GM10248 (cell line): ENCODE results near the gene GNAI2.

Source experiments
- CTCF ChIA-PET: fragments of 300-600 bp; sonication (Branson Sonifier 250); formaldehyde crosslinking; extraction: SDS; loops from one replicate; lab custom pipeline; 2021; ENCODE audit warnings: antibody characterized with exemption; lab: Yijun Ruan, JAX
- POLR2A ChIA-PET: fragments of 350-650 bp; sonication (Branson Sonifier 250); formaldehyde crosslinking; extraction: SDS; loops from one replicate; lab custom pipeline; 2020; ENCODE audit warnings: antibody characterized with exemption; lab: Yijun Ruan, JAX
- DNase-seq: peaks from one replicate; pipeline ENCODE4 v3.0.0; 2012; ENCODE audit errors: extremely low spot score
- TF ChIP-seq, protein P1 (sequence below): IDR thresholded peaks from 2 replicates; pipeline ENCODE4 v1.5.1; 2012; ENCODE audit warnings: mild to moderate bottlenecking, low read depth; ENCODE audit errors: extremely low read depth, missing control alignments, control extremely low read depth

The GNAI2 gene

DNA sequence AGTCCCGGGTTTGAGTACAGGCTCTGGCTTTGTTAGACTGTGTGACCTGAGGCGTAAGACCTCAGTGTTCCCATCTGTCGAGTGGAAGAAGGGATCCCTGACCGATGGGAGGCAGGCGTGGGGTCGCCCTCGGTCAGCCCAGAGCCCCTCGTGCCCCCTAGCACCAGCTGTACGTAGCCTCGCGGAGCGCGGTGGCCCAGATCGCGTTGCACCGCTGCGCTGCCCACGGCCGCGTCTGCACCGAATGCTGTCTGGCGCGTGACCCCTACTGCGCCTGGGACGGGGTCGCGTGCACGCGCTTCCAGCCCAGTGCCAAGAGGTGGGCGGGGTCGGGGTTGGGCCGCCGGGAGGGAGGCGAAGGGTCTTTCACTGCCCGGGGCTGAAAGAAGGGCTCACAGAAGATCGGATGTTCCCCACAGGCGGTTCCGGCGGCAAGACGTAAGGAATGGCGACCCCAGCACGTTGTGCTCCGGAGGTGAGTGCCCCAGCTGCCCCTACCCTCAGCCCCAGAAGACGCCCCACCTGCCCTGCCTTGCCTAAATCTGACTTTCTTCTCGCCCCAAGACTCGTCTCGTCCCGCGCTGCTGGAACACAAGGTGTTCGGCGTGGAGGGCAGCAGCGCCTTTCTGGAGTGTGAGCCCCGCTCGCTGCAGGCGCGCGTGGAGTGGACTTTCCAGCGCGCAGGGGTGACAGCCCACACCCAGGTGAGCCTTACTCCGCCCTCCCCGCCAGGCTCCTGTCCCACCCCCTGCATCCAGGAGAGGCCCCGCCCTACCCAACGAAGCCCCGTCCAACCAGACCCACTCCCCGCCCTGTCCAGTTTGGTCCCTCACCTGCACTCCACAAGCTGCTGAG is 39.4 kb downstream of the GNAI2 start:
- POLR2A ChIA-PET = no interaction called here
- TF ChIP-seq, protein P1, sequence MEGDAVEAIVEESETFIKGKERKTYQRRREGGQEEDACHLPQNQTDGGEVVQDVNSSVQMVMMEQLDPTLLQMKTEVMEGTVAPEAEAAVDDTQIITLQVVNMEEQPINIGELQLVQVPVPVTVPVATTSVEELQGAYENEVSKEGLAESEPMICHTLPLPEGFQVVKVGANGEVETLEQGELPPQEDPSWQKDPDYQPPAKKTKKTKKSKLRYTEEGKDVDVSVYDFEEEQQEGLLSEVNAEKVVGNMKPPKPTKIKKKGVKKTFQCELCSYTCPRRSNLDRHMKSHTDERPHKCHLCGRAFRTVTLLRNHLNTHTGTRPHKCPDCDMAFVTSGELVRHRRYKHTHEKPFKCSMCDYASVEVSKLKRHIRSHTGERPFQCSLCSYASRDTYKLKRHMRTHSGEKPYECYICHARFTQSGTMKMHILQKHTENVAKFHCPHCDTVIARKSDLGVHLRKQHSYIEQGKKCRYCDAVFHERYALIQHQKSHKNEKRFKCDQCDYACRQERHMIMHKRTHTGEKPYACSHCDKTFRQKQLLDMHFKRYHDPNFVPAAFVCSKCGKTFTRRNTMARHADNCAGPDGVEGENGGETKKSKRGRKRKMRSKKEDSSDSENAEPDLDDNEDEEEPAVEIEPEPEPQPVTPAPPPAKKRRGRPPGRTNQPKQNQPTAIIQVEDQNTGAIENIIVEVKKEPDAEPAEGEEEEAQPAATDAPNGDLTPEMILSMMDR = no peak
- CTCF ChIA-PET = interaction anchor here (0.7 to 2.5 kb wide), 22 partner anchors 9 to 267 kb away, joined by 3 to 18 read pairs (median 4); partner anchors contain the start of genes GNAI2, IFRD2 and TUSC2
- DNase-seq = no peak

DNA sequence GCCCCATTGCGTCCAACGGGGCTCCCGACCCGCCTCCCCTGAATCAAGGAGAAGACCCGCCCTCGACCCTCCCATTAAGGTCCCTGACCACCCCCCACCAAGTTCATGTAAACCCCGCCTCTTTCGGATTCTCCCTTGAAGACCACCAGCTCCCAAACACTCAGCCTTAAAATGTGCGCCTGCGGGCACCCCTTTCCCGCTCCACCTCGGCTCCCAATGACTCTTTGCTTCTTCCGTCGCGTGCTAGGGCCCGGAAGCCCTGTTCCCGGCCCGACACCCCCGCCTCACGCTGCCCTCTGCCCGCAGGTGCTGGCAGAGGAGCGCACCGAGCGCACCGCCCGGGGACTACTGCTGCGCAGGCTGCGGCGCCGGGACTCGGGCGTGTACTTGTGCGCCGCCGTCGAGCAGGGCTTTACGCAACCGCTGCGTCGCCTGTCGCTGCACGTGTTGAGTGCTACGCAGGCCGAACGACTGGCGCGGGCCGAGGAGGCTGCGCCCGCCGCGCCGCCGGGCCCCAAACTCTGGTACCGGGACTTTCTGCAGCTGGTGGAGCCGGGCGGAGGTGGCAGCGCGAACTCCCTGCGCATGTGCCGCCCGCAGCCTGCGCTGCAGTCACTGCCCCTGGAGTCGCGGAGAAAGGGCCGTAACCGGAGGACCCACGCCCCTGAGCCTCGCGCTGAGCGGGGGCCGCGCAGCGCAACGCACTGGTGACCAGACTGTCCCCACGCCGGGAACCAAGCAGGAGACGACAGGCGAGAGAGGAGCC is 40.2 kb downstream of the GNAI2 start:
- CTCF ChIA-PET = no interaction called here
- POLR2A ChIA-PET = no interaction called here
- TF ChIP-seq, protein P1 = no peak
- DNase-seq = no peak

DNA sequence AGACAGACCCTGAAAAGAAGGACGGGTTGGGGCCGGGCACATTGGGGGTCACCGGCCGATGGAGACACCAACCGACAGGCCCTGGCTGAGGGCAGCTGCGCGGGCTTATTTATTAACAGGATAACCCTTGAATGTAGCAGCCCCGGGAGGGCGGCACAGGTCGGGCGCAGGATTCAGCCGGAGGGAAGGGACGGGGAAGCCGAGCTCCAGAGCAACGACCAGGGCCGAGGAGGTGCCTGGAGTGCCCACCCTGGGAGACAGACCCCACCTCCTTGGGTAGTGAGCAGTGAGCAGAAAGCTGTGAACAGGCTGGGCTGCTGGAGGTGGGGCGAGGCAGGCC is 40.7 kb downstream of the GNAI2 start:
- POLR2A ChIA-PET = no interaction called here
- CTCF ChIA-PET = no interaction called here
- no peak for DNase-seq
- TF ChIP-seq, protein P1 = no peak

DNA sequence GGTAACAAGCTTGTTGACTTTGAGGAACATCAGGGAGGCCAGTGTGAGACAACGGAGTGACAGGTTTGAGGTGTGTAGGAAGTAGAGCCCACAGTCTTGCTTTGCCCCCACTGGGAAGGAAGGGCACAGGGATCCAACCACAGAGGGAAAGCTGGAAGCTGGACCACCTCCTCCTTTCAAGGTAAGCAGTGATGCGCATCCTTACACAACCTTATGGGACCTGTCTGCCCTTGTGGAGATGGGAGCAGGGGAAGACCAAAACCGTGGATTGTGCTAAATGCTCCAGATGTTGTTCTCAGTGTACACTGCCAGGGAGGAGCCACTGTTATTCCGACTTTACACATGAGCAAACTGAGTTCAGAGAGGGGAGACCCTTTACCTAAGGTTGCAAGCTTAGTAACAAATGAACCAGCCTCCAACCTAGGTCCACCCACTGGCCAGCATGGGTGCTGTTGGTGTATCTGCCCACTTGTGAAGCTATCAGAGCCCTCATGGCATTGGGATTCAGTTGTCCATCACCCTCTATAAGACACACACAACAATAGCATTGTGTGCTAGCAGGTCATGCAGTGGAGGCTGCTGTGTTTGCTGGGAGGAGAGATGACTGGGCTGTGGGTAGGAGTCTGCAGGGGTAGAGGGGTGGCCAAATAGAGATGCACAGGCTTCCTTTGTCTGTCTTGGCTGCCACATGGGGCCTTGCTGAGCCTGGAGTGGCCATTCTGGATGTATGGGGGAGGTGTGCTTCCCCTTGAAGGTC is 42.3 kb downstream of the GNAI2 start:
- no peak for DNase-seq
- ChIA-PET POLR2A (no interaction called here), CTCF (interaction anchor here (0.8 to 1.7 kb wide), 7 partner anchors 11 to 156 kb away, joined by 3 to 8 read pairs (median 3); partner anchors contain the start of gene IFRD2)
- TF ChIP-seq, protein P1 = no peak

DNA sequence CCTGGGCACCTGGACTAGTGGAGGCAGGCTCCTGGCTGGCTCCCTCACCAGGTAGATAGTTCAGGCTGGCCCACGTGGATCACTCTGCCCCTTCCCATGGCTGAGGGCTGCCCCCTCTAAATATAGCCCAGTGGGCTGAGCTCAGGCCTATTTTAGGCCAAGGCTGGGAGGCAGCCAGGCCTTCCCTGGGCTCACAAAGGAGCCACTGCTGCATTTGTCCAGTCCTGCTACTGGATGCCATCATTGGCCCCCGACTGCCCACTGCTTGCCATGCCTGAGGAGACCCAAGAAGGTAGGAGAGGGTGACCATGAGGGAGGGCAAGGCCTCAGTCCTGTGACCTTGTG is 42.8 kb downstream of the GNAI2 start, which contains the start of gene LSMEM2:
Gene LSMEM2 (plus strand): TSS at position 208 of the 345 bp plus-strand sequence. CDS start 27 bp downstream, at position 235.
- ChIA-PET POLR2A (no interaction called here), CTCF (interaction anchor here (1.1 to 2.3 kb wide), 8 partner anchors 10 to 157 kb away, joined by 3 to 8 read pairs (median 4); partner anchors contain the start of gene IFRD2)
- TF ChIP-seq, protein P1 = no peak
- DNase-seq = no peak
